Vagina (tissue), 2 donors: ENCODE measurements around the gene MYO1G. TPM values are rescaled to one million over a fixed set of nuclear protein-coding genes. Genes with fewer than 3 reads are reported as not detected.

Experiments used
- DNase-seq, 2 donors: peaks; one replicate each; pipeline ENCODE4 v3.0.0-alpha.2; 2017; ENCODE audit errors: extremely low spot score in 2 of 2
- H3K27ac ChIP-seq: fragments of 200-600 bp; sonication (generic); one replicate; pipeline ENCODE4 v1.5.1; 2019
- H3K27me3 ChIP-seq: fragments of 200-600 bp; sonication (generic); one replicate; pipeline ENCODE4 v1.5.1; 2019
- H3K36me3 ChIP-seq, 2 donors: fragments of 200-600 bp; sonication (generic); one replicate each; pipeline ENCODE4 v1.5.1; 2017 to 2019
- H3K4me1 ChIP-seq: fragments of 200-600 bp; sonication (generic); one replicate; pipeline ENCODE4 v1.5.1; 2019
- H3K4me3 ChIP-seq, 2 donors: fragments of 200-600 bp; sonication (generic); 1 replicate in 1 of 2; 2 replicates in 1 of 2; pipeline ENCODE4 v1.5.1; 2016 to 2019
- H3K9me3 ChIP-seq: fragments of 200-600 bp; sonication (generic); one replicate; pipeline ENCODE4 v1.5.1; 2019
- CTCF ChIP-seq, 3 experiments: fragments of 450-650 bp in 2 of 3; fragments of 200-600 bp in 1 of 3; sonication (generic) in 1 of 3; IDR thresholded peaks; one replicate each; pipeline ENCODE4 v1.5.1; 2017 to 2019; ENCODE audit warnings: antibody characterized with exemption in 3 of 3, mild to moderate bottlenecking in 2 of 3, moderate library complexity in 2 of 3
- POLR2A ChIP-seq, 2 donors: fragments of 450-650 bp; IDR thresholded peaks; one replicate each; pipeline ENCODE4 v1.6.1; 2017; ENCODE audit warnings: antibody characterized with exemption in 2 of 2, mild to moderate bottlenecking in 2 of 2, moderate library complexity in 2 of 2
- POLR2AphosphoS5 ChIP-seq, 2 donors: sonication (generic); formaldehyde crosslinking; IDR thresholded peaks; one replicate each; pipeline ENCODE4 v1.9.0; 2017; ENCODE audit warnings: antibody characterized with exemption in 2 of 2, mild to moderate bottlenecking in 2 of 2, low read depth in 1 of 2; ENCODE audit not compliant: insufficient read depth in 1 of 2
- intact Hi-C: fragments of 100-400 bp; cut with DNase I; formaldehyde crosslinking; loops from one replicate; pipeline ENCODE4 v1.15.1; 2023
- total RNA-seq: library from RNA; depleted of rRNA; stranded (reverse); fragments of >200 nt; gene quantifications from one replicate; pipeline ENCODE4 v1.2.3, GENCODE V29; 2016

MYO1G gene
- total RNA-seq, 1 donor from 2014 or later = 5.2 TPM

GRCh38 chr7:44912775-44913347 is 66.0 kb downstream of the MYO1G start:
- DNase-seq = no peak
- Histone ChIP-seq H3K4me1 (peaks cover 6% of the 10 kb centered on the region), H3K27ac (no peak overlapping the region), H3K36me3 (no peaks in the 10 kb centered on the region), H3K4me3 (no peak overlapping the region), H3K27me3 (no peaks in the 10 kb centered on the region), H3K9me3 (no peaks in the 10 kb centered on the region)
- TF ChIP-seq POLR2AphosphoS5 (IDR thresholded peaks at IDR 0.05; ENCODE audit: insufficient read depth in 1 of 2, low read depth in 1 of 2) (no peak), CTCF (IDR thresholded peaks at IDR 0.05) (no peak), POLR2A (IDR thresholded peaks at IDR 0.05) (no peak)
- intact Hi-C loops = no loop called here

Other genes with a start within 250 kb of the MYO1G start
- gene ZMIZ2, start 230.2 kb downstream of the MYO1G start, total RNA-seq = 54.3 TPM
- 1,197 TPM for gene PPIA, start 182.3 kb downstream of the MYO1G start, total RNA-seq
- 97.5 TPM for gene H2AZ2, start 130.9 kb downstream of the MYO1G start, total RNA-seq
- gene PURB, start 93.5 kb downstream of the MYO1G start, total RNA-seq = 19.2 TPM
- gene CCM2, start 21.2 kb upstream of the MYO1G start, total RNA-seq = 44.2 TPM
- gene NACAD, start 110.0 kb upstream of the MYO1G start, total RNA-seq = 9.6 TPM
- 71.2 TPM for gene TBRG4, start 132.7 kb upstream of the MYO1G start, total RNA-seq
- 50.1 TPM for gene RAMP3, start 178.8 kb upstream of the MYO1G start, total RNA-seq